HG03196 (cell line): ENCODE data around the gene MALT1.

Experiments used
- ATAC-seq: cut with Tn5 transposase; IDR thresholded peaks from one replicate; pipeline ENCODE4 v1.9.1; 2021; ENCODE audit not compliant: unreplicated experiment

Gene MALT1

GRCh38 chr18:58802959-58803358 is 131.7 kb downstream of the MALT1 start:
- ATAC-seq: no peak

- no peak for ATAC-seq
These were observed 132.7 kb downstream of the MALT1 start for GRCh38 chr18:58803978-58804377.
